Hippocampal formation (tissue), 2 donors: ENCODE results near the gene SLC13A4.
"Not testable (repeated sequence)": the region's sequence is repeated elsewhere in the genome, so short reads cannot be mapped to it uniquely, and the experiment has no call there.

ENCODE experiments used
- DNase-seq, 2 donors: peaks; one replicate each; lab custom pipeline; 2025; lab: John Stamatoyannopoulos, UW

SLC13A4 gene

DNA sequence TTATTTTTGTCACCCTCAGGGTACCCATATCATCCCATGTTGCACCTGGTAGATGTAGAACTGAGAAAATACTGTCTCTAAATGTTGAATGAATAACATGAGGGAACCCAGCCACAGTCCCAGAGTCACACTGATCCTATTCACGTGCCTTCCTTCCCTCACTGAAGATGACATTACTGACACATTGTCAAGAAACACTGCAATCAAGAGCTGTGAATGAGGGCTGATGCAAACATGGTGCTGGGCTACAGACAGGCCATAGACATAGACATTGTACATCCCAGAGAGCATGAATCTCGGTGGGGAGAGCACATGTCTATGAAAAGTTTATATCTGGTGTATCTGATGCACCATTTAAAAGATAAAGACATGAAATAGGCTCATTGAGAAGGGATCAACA lies 9.8 kb downstream of the SLC13A4 start:
- DNase-seq: no peak

DNA sequence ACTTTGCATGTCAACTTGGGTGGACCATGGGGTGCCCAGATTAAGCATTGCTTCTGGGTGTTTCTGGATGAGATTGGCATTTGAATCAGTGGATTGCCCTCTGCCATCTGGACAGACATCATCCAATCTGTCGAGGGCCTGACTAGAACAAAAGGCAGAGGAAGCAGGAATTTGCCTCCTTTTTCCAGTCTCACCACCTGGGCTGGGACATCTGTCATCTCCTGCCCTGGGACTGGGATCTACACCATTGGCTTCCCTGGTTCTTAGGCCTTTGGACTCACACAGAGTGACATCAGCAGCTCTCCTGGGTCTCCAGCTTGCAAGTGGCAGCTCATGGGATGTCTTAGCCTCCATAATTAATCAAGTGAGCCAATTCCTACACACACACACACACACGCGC lies 10.3 kb downstream of the SLC13A4 start:
- no peak for DNase-seq

DNA sequence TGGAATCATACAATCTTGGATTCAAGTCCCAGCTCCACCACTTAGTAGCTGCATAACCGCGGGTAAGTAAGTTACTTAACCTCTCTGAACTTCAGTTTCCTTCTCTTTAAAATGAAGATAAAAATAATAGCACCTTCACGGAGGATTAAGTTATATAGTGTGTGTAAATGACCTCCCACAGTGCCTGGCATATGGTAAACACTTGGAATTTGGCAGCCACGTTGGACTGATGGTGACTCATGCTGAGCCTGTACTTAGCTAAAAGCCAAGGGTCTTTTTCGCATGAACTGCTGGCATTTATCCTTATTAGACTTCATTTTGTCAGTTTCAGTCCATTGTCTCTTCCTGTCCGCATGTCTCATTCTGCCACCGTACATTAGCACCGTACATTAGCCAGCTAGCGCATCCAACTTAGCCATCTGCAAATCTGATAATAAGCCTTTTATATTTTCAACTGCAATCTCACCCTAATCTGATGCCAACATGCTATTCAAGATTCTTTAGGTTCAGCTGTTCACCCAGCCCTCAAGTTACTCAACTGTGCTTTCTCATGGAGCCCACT lies 11.2 kb downstream of the SLC13A4 start:
- DNase-seq: no peak

DNA sequence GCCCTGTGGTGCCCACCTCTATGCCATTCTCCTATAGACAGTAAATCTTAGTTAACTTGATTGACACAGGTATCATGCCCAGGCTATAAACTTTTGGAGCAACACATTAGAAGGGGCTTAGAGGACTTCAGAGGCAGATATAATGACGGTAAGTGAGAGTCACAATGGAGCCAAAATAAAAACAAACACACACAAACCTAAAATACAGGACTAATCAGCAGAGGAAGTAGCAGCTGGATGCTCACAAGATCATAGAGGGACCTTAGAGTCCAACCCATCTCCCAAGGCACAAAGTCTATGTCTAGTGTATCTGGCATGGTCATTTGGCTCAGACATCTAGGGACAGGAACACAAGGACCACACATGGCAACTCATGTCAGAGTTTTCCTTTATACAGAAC lies 12.3 kb downstream of the SLC13A4 start:
- DNase-seq: no peak

DNA sequence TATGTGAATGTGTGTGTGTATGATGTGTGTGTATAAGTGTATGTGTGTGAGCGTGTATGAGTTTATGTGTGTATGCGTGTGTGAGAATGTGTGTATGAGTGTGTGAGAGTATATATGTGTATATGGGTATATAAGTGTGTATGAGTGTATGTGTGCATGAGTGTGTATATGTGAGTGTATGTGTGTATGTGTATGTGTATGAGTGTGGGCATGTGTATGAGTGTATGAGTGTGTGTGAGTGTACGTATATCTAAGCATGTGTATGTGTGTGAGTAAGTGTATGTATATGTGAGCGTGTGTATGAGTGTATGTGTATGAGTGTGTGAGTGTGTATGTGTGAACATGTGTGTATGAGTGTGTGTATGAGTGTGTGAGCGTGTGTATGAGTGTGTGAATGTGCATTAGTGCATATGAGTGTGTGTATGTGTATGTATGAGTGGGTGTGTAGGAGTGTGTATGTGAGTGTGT lies 12.9 kb downstream of the SLC13A4 start:
- DNase-seq: no peak

DNA sequence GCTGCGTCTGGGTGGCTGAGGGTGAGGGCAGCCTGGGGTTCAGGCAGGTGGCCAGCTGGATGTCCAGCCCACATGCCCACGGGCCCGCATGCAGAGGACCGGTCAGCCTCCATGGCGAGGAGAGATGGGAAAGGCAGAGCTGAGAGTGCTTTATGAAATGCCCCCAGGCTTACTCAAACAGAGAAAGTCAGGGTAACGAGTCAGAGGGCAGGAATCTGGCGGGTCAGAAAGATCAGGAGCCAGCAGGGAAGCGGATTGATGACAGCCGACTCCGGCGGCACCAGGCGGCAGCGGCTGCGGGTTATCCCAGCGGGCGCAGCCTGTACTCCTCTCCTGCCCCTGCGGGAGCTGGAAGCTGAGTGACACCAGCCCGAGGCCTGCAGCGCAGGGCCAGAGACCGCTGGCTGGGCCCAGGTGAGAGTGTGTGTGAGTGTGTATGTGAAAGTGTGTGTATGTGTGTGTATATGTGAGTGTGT lies 13.4 kb downstream of the SLC13A4 start:
- no peak for DNase-seq

DNA sequence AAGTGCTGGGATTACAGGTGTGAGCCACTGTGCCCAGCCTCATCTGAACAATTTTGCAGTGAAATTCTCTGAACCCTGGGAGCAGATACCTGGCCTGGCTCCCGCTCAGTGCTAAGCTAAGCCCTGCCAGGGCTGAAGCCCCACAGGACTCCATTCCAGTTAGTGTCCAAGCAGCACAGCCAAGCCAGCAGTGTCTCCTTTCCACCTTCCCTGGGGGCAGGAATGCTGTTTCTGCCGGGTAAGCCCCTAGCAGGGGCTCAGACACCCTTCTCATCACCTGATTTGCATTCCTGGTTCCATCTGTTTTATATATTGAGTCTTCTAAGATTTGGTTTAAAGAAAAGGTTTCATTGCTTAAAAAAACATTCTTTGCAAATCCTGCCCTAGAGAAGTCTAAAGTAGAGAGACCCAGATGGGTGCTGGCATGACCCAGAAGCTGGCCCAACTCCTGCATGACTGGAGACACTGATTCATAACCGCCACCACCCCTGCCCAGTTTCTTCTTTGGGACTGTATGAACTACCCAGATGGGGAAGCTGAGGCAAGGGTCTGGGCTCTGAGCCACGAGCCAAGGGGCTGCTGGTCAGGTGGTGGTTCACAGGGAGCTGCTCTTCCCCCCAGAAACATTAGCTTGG lies 14.0 kb downstream of the SLC13A4 start:
- DNase-seq: no peak

DNA sequence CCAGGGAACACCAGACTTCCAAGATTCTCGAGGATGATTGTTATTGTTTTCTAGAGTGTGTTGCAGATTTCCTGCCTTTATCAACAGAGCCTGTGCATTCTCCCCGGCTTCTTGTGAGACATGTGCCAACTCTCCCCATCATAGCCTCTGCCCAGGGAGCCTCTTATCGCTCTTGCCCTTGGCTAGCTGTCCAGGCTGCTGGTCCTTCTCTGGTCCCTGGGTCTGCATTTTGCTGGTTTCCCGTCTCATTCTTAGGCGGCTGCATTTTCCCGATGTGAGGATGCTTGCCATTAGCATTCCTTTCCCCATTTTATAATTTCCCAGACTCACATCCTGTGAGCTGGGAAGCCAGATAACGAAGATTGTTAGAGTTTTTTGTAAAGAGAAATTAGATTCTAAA lies 15.2 kb downstream of the SLC13A4 start:
- no peak for DNase-seq

DNA sequence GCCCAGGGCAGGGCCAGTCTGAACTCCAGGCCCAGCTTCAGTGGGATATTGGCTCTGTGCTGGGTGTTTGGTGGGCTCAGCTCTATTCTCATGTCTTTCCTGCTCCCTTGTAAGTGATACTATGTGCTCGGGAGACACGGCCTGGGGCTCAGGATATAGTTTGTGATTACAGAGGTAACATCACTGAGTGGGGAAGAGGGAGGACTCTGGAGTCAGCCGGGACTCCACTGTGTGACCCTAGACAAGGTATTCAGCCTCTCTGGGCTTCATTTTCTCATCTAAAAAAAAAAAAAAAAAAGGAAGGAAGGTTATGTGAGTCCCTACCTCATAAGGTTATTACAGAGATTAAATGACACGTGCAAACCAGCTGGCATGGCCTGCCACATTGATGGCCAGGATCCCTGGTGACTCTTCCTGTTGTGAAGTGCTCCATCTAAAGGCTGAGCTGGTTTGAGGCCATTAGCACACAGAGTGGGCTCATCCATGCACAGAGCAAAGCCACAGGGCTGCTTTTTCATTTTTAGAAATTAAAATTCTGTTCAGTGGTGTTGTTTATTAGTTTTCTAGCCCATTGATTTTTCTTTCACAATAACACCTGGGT lies 15.7 kb downstream of the SLC13A4 start:
- DNase-seq: no peak

DNA sequence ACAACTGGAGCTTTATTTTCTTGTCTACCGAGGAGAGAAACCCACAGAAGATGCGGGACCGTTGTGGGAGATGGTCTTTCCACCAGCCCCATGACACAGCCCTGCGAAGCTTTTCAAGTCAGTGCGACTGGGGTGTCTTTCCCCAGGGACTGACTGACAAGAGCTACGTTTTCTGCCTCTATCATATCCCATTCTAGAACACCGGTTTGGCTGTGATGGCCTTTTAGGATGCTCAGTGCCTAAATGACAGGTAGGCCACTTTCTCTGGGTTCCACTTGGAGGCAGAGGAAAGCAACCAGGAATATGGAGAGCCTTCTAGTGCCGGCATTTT lies 16.9 kb downstream of the SLC13A4 start:
- DNase-seq: no peak

DNA sequence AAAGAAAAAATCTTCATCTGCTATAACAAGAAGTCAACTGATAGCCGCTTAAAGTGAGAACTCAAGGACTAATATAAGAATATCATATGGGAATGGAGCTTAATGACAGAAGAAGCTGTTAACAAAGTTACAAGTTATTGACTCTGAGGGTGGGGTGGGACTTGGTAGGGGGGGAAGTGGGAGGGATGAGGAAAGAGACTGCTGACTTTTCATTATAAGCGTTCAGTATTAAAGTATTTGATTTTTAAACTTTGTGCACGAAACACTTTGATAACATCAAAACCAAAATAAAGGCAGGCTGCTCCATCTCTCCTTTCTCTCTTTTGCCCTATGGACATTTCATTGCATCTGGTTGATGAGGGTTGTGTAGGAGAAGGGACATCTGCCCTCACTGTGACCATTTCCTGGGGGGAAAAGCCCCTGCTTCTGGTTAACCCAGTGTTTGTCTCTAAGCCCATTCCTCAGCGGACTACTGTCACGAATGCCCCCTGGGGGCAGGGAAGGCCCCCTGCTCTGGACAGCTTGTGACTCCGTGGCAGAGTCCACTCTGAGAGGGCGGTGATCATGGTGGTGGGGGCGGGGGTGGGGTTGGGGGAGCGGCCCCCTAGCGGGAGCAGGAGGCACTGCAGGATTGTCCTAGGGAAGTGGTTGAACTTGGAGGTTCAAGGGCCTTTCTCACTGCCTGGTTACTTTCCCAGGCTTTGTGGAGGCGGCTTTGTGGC lies 17.4 kb downstream of the SLC13A4 start:
- no peak for DNase-seq

DNA sequence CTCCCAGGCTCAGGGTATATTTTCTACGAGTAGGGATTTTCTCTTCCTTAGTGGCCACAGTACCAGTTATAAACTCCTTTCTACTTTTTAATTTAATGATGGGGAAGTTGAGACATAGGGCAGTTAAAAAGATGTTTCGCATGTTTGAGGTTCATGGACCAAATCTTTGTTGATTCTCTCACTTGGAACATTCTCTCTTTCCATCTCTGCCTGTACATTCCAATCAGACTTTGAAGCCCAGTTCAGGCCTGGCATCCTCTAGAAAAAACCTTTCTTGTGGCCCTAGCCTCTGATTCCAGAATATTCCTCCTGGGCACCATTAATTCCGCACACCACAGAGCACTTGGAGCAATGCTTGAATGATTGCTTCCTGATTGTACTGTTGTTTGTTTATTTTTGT lies 18.5 kb downstream of the SLC13A4 start:
- no peak for DNase-seq

DNA sequence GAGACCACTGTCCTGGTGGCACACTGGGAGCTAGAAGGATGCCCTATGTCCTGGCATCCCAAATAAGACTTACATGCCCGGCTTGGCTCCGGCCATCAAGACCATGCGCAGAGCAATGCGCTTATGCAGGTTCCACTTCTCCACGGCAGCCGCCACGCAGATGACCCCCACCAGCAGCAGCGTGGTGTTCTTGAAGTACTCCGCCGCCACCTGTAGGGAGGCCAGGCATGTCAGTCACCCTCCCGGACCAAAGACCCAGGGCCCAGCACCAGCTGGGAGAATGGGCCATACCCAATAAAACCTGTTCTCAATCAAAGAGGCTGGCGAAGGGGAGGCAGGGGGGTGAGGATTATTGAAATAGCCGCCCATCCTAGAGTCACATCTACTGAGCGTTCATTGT lies 19.9 kb downstream of the SLC13A4 start:
- DNase-seq: no peak

DNA sequence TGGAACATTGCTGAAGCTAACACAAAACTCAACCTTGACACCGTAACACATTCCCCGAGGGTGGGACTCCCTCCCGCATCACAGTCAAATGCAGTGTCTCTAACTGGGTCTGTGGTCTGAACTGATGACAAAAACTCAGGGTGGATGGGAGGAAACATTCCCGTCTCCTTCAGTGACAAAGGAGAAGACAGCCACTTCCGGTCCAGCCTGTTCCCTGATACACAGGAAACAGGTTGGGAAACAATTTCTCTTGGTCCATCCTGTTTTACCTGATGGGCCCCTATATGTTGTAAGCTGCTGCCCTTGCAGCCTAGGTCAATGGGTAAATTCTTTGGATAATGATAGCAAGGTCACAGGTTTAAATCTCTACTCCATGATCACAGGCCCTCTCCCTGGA lies 20.4 kb downstream of the SLC13A4 start:
- DNase-seq: no peak

DNA sequence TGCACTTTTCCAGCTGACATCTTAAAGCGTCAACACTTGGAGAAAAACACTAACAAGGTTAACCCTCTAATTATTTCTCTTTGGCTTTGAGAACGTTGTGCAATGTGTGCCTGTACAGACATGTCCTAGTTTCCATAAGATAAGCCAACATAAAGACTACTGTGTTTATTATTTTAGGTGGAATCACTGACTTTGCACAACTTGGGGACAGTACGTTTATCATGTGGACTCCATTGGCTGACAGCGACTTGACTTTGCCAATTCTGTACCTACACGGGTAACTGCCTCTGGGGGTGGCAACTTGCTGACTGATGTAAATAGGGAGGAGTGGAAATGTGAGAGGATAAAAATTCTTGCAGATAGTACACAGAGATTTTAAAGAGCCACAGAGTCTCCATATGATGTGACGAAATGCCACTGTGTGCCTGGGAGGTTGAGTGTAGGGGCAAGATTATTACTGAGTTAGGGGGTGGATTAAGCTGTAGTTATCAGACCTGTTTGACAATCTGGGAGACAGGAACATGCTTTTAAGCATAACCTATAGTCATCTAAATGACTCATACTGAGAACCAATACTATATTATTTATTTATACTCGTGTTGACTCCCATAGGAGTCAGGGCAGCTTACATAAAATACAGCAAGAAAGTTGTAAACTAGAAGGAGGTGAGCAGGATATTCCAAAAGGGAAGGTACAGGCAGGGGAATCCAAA lies 21.0 kb downstream of the SLC13A4 start:
- no peak for DNase-seq

DNA sequence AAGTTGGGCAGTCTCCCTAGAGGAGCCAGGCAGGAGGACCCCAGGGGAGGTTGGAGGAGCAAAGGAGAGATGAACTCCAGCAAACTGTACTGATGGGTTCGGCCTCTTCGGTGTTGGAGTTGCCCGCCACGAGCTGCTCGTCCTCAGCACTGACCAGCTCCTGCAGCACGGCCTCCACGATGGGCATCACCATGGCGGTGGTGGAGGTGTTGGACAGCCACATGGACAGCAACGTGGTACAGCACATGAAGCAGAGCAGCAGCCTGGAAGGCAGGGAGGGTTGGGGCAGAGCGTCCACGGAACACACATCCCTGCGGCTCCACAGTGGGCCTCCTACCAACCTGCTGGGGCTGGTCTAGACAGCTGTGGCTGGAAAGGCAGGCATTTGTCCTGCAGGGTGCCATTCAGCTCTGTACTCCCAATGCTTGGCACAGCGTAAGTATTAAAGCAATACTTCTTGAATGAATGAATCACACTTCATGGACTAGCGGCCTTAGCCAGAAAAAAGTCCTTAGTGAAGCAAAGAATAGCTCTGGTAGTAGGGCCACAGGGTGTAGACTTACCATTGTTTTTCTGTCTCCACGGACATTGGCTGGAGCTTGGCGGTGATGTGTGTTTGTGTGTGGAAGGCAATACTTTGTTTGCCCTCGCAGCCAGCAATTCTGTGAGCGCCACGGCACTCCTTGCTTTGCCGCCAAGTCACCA lies 21.8 kb downstream of the SLC13A4 start:
- no peak for DNase-seq

DNA sequence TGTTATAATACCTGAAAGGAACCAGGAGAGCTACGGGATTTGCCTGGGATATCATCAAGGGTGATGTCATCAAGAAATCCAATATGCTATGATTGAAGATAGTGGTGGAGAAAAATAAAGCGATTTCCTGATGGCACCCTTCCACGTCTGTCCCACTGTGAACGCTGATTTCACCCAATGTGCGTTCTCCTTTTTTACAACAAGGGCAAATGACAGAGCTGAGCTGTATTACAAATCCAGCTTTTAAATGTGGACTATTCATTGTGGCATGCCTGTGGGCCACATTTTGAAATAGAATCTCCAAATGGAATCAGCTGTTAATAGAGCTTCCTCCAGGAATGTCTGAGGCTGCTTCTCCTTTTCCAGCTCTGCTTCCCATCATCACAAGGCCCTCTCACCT lies 23.3 kb downstream of the SLC13A4 start:
- no peak for DNase-seq

DNA sequence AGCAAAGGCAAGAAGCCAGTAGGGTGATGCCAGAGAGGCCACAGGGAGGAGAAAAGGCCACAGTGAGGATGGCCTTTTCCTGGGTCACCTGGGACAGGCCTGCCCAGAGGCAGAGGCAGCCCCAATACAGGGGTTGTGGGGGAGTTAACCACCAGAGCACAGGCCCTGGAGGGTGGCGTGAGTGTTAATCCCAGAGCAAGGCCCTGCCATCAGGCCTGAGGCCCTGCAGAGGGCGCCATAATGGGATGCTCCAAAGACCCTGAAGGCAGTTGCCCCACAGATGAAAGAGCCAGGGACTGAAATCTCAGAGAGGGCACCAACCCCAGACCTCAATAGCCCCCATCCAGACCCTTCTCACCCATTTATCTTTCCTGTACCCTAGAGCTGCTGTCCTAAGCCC lies 23.9 kb downstream of the SLC13A4 start:
- DNase-seq: no peak

DNA sequence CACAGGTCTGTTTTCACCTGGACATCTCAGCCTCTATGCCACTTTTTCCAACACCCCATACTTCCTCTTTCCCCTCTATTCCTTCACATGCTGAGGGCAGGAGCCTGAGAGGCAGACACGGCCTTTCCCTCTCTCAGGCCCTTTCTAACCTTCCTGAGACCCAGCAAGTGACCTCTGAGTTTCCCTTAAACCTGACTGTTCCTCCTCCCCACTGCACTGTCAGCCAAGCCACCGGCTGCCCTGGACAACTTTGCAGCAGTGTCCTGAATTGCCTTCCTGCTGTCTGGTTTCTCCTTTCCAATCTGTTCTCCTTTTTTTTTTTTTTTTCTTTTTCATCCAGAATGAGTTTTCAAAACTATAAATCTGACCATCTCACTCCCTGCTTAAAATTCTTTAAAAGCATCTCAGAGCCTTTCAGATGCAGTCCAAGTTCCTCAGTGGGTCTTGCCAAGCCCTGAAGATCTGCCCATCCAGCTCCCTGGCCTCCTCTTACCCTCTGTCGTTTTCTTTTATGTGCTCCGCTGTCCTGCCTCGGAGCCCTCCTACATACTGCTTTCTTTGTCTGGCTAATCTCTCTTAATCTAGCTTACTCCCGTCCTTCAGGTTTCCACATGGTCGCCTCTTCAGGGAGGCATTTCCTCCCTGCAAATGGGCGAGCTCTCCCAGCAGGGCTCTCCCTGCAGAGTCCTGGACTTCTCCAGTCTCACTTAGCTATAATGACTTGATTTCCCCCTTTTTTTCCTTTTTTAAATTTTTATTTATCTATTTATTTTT lies 30.5 kb downstream of the SLC13A4 start:
- no peak for DNase-seq

DNA sequence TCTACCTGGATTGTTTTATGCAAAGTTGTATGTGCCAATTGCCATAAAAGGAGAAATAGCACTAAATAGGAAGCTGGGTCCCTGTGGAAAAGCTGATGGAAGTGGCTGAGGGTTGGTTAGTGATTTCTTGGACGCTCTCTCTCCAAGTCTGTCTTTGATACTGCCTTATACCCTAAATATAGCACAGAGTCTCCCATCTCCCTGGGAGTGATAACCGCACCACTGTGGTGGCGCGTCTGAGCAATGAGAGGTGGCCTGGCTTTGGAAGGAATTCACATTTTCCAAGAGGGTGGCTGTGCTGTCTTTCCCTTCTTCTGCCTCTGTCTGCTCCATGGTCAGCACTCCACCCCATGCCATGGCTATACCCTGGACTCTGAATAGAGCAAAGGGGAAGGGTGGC lies 34.4 kb downstream of the SLC13A4 start:
- no peak for DNase-seq

DNA sequence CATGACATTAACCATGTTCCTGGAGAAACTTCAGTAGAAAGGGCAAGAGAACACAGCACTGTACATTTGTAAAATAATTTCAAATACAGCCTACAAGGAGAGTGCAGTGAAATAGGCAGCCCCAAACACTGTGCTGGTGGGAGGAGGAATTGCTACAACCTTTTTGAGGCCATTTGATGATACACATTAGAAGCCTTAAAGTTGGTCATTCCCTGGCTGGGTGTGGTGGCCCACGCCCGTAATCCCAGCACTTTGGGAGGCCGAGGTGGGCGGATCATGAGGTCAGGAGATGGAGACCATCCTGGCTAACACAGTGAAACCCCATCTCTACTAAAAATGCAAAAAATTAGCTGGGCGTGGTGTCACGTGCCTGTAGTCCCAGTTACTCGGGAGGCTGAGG lies 35.4 kb downstream of the SLC13A4 start:
- DNase-seq: not testable (repeated sequence)
